ENCODE results near the gene HPGD.

The HPGD gene

GRCh38 chr4:174464949-174465348 is 57.3 kb downstream of the HPGD start:
- no peak for DNase-seq

GRCh38 chr4:174461466-174462106 is 60.7 kb downstream of the HPGD start:
- DNase-seq = no peak

- DNase-seq = no peak
Measured at GRCh38 chr4:174460684-174461083, 61.6 kb downstream of the HPGD start.

- no peak for DNase-seq
Measured at GRCh38 chr4:174457468-174457867, 64.8 kb downstream of the HPGD start.

GRCh38 chr4:174454815-174455473 is 67.3 kb downstream of the HPGD start:
- no peak for DNase-seq

- no peak for DNase-seq
Measured at GRCh38 chr4:174451718-174452296, 70.5 kb downstream of the HPGD start.

- no peak for DNase-seq
Measured at GRCh38 chr4:174450786-174451125, 71.5 kb downstream of the HPGD start.

- no peak for DNase-seq
Measured at GRCh38 chr4:174449944-174450785, 72.1 kb downstream of the HPGD start.

- no peak for DNase-seq
Measured at GRCh38 chr4:174449152-174449551, 73.1 kb downstream of the HPGD start.

GRCh38 chr4:174444390-174444789 is 77.9 kb downstream of the HPGD start:
- no peak for DNase-seq
